NB4 (cell line): ENCODE data around the gene SNX17.

Source experiments
- CTCF ChIP-seq: IDR thresholded peaks from one replicate; pipeline ENCODE4 v1.5.1; 2012; ENCODE audit warnings: low read depth, low read length
- MAX ChIP-seq: IDR thresholded peaks from 2 replicates; pipeline ENCODE4 v1.6.1; 2011; ENCODE audit warnings: low read depth, low read length
- POLR2A ChIP-seq: IDR thresholded peaks from 2 replicates; pipeline ENCODE4 v1.6.1; 2011; ENCODE audit warnings: mild to moderate bottlenecking; ENCODE audit not compliant: insufficient read length; ENCODE audit errors: extremely low read depth

GRCh38 chr2:27322766-27323595 is 47.4 kb upstream of the SNX17 start, which contains the start of gene MPV17:
- no peak for TF ChIP-seq CTCF
- TF ChIP-seq POLR2A, result peak; percentile 79
- peak; percentile 96 for TF ChIP-seq MAX
